ENCODE measurements around the gene ERGIC1.

DNA sequence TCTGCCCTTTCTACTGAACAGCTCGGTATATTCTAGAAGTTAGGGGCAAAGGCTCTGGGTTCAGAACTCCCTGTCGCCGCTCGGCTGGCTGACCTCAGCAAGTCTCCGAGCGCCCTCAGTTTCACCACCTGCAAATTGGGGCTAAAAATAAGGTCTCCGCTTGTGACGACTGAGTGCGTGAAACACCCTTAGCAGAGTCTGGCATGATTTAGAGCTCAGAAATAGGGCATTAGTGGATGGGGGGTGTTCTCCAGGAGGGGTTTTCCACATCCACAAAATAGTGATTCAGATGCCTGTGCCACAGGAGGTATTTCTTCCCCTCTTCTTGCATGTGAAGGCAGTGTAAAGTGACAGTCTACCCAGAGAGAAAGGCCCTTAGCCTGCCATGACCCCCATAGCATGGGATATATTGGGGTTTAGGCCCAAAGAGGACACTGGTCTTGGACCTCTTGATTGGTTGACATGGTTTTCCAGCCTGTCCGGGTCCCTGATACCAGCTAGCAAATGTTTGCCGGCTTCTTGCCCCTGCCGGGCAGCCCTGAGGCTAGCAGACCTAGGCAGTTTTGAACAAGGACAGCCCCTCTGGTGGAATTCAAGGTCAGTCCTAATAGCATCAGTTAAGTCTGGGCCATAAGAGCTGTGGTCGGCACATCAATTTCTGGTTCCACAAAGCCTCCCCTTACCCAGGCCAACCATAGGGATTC, 1.4 kb downstream of the ERGIC1 start:
- TF ChIP-seq CTCF (IDR thresholded peaks at IDR 0.05) (no peak), POLR2A (IDR thresholded peaks at IDR 0.05) (no peak), EP300 (IDR thresholded peaks at IDR 0.05) (no peak), POLR2AphosphoS5 (IDR thresholded peaks at IDR 0.05) (no peak)

Data from gastroesophageal sphincter (tissue), 3 donors.